ENCODE results near the gene MGLL.
A peak's percentile ranks its signal among the peaks of the same experiment; 100 is the strongest.

The MGLL gene

DNA sequence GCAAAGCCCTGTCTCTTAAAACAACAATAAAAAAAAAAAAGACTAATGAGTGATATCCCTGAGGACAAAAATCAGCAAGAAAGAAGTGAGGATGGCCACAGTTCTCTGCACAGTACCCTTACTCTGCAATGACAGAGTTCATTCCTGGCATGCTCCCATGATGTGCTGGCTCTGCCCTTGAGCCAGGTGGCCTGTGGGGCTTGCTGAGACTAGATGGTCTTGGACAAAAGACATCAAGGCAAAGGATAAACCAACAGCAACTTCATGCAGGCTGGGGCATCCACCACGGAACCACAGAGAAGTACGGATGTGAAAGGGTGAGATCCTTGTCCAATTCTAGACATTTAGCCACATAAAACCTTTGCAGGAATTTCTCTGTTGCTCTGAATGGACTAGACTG is 12.7 kb downstream of the MGLL start:
- DNase-seq = no peak

DNA sequence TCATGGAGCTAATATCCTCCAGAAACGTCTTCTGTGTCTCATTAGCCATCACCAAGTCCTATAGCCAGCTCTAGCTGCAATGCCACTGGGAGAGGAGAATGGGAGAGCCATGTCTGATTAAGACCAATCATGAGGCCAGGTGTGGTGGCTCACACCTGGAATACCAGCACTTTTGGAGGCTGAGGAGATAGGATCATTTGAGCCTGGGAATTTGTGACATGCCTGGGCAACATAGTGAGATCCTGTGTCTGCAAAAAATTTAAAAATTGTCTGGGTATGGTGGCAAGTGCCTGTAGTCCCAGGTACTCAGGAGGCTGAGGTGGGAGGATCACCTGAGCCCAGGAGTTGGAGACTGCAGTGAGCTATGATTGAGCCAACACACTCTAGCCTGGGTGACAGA is 13.1 kb downstream of the MGLL start:
- no peak for DNase-seq

DNA sequence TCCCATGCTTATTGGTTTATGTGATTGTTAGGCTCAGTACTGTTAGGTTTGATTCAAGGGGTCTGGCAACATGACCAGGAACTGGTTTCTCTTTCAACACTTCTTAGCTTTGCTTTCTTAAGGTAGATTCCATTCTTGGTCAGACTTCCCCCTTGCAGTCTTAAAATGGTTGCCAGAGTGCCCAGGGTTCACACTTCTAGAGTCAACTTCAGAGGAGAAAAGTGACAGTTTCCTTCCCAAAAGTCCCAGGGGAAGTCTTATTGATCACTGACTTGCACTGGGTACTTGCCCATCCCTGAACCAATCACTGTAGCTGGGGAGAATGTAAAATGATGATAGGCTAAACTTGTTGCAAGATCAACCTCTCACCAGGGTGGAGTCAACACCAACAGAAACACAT is 14.1 kb downstream of the MGLL start:
- DNase-seq = no peak

DNA sequence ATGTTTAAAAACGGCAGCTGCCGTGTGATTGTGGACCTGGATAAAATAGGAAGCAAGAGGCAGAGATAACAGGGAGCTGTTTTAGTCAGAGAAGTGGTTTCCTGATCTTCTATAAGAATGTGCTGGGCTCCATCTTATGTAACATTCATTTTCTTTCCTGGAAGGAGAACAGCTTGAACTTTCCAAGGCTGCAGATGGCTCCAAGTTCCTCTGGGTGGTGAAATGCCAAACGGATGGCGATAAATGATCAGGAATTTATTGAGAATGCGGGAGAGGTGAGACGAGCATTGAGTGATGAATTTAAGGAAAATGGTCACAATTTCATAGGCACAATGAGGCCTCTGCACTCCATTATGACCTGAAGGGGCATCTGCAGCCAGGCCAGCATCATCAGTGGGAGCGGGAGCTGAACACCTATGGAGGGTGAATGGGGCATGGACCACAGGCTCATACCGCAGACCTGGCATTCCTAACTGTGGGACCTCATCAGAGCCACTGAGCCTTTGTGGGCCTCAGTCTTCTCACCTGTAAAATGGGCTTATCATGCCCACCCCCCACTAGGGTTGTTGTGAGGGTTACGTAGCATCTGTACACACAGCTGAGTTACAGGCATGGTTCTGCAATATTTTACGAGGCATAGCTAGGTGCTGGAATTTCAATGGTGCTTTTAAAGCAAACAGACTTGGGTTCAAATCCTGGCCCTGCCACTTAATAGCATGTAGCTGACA is 17.1 kb downstream of the MGLL start:
- DNase-seq = no peak

DNA sequence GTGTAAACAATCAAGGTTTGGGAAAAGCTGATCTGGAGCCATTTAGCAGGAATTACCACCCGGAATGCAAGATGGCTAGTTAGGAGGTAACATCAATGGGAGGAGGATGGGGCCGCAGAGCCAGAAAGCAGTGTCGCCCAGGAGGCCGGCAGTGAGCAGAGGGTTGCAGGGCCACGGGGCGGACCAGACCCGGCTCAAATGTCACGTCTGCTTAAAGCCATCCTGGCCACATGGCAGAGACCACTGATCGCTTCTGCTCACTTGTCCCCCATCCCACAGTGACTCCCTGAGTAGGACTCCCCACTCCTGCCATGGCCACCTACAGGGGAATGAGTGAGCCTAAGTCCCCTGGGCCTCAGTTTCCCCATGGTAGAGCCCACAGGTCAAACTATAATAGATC is 18.2 kb downstream of the MGLL start:
- DNase-seq = no peak

DNA sequence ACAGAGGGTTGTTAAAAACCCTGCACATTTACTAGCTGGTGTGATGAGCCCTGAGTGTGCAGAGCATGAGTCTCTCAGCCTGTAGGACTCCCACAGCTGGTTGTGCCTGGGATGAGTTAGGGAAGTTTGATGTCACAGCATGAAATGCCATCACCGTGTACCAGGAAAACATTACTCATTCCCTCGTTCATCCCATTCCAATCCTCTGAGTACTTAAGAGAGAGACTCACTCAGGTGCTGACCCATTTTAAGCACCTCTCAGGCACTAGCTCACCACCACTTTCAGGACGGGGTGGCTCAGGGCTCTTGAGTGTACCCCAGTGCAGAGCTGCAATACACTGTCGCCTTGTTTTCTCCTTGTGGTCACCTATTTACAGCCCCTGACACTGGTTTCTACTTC is 18.7 kb downstream of the MGLL start:
- DNase-seq = no peak

DNA sequence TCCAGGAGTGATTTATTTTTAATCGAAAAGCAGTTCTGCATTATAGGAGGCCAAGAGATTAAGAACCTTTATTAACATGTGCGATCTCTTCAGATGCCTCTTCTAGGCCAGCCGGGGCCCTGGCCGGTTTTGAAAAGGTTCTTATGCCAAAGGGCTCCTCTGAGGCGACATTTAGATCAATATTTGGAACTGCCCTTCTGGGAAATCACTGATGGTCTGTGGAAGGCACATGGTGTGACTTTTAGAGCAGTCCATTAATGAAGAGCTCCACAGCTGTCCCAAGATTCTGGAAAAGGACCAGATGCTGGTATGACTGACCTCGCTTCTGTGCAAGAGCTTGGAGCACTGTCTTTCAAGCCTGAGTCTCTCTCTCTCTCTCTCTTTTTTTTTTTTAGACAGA is 19.7 kb downstream of the MGLL start:
- DNase-seq = no peak

DNA sequence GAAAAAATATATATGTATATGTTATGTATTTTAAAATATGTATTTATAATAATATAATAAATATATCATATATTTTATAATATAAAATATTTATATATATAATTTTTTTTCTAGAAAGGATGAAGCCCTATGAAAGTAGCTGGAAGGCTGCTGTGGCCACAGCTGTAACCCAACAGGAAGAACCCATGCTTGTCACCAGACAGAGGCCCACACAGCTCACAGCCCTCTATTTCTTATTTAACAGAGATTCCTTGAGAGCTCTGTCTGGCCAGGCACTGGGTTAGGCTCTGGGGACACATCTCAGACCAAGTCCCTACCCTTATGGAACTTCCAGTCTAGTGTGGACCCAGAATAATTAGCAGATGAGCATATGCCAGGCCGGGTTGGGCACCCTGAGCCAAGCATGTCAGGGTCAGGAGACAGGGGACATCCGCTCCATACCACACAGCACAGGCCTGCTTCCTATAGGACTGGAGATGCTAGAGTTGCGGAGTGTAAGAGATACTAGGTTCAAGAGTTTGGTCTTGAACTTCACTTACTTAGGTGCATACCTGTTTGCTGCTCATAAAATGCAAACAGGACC is 20.5 kb downstream of the MGLL start:
- no peak for DNase-seq

DNA sequence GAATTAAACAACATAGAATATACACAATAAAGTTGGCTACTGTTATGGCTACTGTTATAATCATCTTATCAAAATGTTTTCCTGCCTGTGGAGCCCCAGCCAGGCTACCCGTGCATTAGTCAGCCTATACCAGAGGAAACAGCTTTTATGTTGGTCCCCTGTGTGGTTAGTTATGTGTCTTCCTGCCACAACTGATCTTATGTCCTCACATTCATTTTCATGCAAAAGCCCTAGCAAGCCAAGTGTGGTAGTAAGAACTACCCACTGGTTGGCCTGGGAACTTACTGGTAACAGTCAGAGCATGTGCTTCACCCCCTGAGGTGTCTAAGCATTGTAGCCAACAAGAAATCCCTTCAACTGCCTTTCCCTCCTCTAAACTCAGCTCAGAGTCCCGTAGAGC is 21.8 kb downstream of the MGLL start:
- no peak for DNase-seq

DNA sequence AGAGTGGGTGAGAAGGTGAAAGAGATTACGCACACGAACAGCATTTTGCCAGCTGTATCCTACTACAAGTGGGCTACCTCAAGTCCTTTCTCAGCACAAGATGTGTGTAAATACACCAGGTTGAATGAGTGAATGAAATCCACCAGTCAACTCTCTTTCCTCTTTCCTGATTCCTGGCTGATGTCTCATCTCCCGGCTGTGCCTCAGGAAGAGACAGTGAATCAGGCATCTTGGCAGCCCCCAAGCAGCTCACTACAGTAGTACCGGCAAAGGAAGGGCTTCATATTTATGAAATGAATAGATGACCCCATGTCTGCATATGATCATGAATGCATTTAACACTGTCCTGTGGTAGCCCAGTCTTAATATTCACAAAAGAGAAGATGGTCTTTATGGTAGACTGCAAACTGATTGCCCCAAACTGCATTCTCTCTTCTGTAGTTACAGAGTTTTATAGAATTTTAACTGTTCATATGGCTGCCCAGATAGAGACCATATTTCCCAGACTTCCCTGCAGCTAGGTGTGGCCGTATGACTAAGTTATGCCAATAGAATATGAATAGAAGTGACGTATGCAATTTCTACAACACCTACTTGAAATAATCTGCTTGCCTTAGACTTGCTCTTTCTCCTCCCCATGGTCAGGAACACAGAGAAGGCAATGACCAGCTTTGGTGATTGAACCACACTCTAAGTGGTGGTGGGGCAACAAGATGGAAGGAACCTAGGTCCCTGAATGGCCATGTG is 22.7 kb downstream of the MGLL start:
- DNase-seq = no peak

DNA sequence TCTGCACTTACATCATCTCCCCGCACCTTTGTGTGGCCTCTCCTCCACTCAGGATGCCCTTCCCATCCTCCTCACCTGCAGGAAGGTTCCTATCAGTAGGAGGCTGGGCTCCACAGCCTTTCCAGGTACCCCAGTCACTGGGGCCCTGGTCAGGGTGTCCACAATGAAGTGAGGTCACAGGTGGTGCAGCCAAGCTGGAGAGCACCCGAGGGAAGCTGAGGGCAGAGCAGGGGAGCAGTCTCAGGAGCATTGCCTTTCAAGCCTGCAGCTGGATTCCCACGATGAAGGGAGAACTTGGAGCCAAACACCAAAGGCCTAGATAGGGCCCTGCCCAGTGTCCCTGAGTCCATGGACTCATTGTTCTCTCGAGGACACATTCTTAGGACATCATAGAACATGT is 23.6 kb downstream of the MGLL start:
- DNase-seq = no peak

DNA sequence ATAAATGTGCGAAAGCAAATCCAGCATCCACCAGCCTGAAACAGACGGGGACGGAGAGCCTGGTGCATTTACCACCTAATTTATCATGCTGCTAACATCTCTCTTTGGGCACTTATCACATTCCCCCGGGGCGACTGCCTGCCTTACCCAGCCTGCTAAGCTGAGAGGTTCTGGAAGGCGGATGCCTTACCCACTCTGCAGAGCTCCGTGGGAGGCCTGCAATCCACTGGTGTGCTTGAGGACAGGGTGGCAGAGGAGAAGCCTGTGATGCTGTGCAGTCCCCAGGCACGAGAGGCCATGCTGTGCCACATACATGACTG is 25.5 kb downstream of the MGLL start:
- no peak for DNase-seq

DNA sequence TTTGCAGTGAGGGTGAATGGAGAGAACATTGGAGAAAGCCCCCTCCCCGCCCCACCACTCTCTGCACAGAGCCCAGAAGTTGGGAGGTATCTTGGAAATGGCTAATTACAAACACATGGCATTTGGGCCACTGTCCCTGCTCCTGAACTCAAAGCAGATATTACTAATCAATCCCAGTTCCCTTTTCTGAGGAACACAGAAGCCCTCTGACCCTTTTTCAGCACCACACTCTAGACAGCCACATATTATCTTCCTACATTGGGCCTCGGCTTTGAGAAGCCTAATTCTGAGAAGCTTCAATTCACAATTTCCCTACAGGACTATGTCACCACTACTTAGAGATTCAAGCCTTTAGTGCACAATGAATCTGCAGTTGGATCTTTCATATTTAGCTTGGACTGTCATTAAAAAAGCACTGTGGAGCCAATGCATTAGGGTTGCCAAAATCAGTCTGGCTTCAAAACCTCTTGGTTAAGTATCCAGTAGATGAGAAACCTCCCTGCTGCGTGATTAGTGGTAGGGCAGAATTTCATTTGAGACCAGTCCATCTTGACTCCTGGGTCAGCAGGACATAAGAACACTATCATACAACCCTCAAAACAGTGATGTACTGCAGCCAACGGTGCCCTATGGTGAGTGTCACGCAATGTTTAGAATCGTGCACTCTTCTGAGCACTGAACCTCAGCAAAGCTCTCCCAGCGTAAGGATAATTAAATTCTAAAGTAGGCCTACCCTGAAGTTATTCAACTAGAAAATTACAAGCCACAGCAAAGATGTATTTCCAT is 26.1 kb downstream of the MGLL start:
- no peak for DNase-seq

DNA sequence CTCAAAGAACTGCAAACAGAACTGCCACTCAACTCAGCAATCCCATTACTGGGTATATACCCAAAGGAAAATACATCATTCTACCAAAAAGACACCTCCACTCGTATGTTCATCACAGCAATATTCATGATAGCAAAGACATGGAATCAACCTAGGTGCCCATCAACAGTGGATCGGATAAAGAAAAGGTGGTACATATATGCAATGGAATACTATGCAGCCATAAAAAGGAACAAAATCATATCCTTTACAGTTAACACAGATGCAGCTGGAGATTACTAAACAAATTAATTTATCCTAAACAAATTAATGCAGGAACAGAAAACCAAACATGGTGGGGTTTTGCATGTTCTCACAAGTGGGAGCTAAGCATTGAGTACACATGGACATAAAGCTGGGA is 27.3 kb downstream of the MGLL start:
- no peak for DNase-seq

DNA sequence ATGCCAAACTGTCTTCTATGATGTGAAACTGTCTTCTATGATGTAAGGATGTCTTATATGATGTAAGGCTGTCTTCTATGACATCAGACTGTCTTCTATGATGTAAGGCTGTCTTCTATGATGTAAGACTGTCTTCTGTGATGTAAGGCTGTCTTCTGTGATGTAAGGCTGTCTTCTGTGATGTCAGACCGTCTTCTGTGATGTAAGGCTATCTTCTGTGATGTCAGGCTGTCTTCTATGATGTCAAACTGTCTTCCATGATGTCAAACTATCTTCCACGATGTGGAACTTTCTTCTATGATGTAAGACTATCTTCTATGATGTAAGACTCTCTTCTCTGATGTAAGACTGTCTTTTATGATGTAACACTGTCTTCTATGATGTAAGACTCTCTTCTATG is 27.9 kb downstream of the MGLL start:
- DNase-seq = no peak

DNA sequence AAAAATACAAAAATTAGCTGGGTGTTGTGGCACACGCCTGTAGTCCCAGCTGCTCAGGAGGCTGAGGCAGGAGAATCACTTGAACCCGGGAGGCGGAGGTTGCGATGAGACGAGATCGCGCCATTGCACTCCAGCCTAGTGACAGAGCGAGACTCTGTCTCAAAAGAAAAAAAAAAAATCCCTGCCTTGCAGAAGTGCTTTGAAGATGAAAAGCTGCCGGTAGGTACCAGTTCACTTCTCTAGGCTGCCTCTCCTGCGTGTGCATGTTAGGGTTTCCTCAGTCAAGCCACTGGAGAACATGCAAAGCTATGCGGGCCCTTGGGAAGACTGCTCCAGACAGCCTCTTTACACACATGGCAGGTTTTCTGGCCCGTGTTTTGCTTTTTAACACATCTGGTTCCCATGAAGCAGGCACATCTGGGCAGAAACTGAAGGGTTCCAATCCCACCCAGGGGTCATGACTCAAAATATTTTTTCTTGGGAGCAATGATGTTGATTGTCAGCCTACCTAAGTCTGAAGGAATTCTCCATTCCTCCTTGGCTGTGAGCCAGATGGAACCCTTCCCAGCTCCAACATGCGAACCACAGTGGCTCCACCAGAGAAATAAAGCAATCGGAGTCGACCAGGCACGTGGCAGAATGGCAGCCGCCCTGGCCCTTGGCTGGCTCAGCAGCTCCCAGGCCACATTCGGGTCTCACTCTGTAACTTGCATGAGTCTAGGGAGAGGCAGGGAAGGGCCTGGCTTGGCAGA is 29.6 kb downstream of the MGLL start:
- DNase-seq = no peak

DNA sequence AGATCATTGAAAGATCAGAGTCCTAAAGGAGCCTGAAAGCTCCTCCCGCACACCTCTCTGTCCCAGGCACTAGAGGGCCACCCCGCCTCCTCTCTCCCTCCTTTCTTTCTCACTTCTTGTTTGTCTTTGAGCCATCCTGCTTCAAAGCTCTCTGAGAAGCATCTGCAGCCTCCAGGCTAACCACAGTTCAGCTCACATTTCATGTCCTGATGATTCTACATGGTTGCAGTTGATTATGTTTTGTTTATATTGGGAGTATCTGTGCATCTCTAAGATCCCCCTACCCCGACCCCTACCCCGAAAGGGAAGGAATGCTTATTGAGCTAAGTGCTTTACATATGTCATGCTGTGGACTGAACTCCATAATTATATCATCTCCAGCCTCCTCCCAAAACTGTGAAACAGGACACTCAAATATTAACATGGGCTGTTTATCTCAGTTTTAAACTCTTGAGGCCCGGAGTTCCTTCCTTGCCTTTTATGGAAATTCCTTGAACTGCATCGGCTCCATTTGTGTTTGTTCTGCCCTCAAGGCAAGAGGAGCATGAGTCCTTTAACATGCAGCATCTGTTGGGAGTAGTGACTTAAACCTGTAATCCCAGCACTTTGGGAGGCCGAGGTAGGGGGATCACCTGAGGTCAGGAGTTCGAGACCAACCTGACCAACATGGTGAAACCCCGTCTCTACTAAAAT is 30.9 kb downstream of the MGLL start:
- peak; percentile 6 for DNase-seq

DNA sequence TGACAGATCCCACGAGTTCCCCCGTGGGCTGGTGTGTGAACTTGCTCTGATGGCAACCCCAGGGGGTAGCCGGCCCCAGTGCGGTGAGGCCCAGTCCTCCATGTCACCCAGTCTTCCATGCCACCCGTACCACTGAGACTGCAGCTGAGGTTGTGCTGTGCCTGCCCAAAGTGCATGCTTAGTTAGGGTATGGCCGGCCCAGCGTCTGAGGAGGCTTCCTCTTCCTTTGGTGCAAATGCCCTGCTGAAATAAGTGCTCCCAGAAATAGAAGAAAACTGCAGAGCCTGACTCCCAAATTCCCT is 31.5 kb downstream of the MGLL start:
- no peak for DNase-seq

DNA sequence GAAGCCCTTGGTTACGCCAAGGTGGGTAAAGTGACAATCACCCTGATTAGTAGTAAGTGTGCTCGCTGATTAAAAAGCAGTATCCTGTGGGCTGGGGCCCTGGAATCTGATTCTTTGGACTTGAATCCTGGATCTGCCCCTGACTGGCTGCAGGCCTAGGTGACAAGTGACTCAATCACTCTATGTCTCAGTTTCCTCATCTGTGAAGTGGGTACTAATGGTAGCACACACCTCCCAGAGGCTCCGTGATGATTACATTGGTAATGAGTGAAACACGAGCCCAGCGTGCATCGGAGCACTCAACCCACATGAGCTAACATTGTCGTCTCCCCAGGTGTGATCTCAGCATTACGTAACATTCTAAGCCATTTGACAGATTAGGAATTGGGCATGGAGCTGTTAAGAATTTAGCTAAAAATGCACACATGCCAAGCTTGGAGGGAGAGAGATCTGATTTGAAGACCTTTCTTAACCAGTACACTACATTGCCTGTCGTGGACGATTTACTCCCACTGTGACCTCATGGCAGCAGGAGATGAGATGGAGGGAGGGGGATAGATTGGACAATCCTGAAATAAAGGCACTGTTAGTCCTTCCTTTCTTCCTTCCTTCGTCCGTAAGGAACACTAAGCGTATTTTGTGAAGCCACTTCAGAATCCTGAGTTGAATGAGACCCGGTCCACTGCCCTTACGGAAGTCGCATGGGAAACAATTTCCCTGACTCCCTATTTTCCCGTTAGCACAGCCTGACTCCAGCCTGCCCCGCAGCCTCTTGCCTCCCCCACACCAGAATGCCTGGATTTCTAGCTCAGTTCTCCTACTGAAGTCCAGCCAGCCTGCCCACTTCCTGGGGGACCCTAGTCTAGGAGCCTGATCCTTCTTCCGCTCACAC is 32.1 kb downstream of the MGLL start:
- DNase-seq = no peak

DNA sequence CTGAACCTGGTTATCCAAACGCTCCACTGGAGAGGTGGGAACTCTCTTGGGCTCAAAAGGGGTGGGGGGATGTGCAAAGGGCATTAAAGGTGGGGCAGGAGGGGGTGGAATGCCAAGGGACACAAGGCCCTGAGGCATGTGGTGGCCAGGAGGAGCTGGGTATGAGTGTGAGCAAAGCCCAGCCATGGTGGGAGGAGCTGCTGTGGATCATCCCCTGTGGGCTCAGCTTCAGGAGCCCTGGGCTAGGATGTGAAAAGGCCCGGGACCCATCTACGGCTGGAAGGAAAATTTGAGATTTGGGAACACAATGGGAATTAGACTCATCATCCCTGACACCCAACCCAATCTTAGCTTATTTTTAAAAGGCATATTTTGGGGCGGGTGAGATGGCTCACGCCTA is 33.3 kb downstream of the MGLL start:
- no peak for DNase-seq

DNA sequence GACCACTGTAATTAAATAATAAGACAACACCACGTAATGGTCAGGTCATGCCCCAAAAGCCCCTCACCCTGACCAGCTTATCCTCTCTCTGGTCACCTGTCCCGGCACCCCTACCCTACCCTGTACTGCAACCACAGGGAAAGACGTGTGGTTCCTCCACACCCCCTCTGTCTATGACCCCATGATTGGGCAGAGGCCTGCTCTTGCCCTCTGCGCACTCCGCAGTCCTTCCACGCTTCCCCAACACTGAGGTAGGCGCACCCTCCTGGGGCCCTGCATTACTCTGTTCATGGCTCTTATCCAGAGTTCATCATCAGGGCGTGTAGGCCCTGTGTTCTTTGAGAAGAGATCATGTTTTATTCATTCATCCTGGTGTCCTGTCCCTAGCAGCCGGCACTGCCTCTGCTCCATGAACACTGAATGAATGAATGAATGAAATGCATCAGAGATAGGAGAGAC is 33.8 kb downstream of the MGLL start:
- DNase-seq = no peak
